Mesenchymal stem cell (in vitro differentiated cells and primary cell): ENCODE data around the gene TTF2.
A peak's percentile ranks its signal among the peaks of the same experiment; 100 is the strongest.

Experiments
- DNase-seq: peaks from one replicate; pipeline ENCODE4 v3.0.0-alpha.2; 2013
- H2AFZ ChIP-seq: one replicate; pipeline ENCODE4 v1.6.1; 2013; ENCODE audit warnings: low read depth, mild to moderate bottlenecking, control low read depth, inconsistent platforms, low read length, moderate library complexity
- H2AK5ac ChIP-seq: 2 replicates; pipeline ENCODE4 v1.6.1; 2013; ENCODE audit warnings: low read length, moderate library complexity, mild to moderate bottlenecking, inconsistent platforms; ENCODE audit not compliant: severe bottlenecking
- H2BK120ac ChIP-seq: one replicate; pipeline ENCODE4 v1.6.1; 2013; ENCODE audit warnings: low read depth, mild to moderate bottlenecking, inconsistent platforms, low read length, moderate library complexity
- H2BK12ac ChIP-seq, 2 experiments: one replicate each; pipeline ENCODE4 v1.6.1; 2013; ENCODE audit warnings: inconsistent platforms in 2 of 2, low read length in 2 of 2, mild to moderate bottlenecking in 2 of 2, moderate library complexity in 2 of 2, control low read depth in 1 of 2
- H2BK15ac ChIP-seq: one replicate; pipeline ENCODE4 v1.6.1; 2013; ENCODE audit warnings: mild to moderate bottlenecking, low read depth, inconsistent platforms; ENCODE audit not compliant: poor library complexity, severe bottlenecking
- H2BK5ac ChIP-seq: 2 replicates; pipeline ENCODE4 v1.6.1; 2013; ENCODE audit warnings: low read depth, mild to moderate bottlenecking, low read length, control low read depth, inconsistent platforms; ENCODE audit not compliant: poor library complexity, severe bottlenecking
- H3K14ac ChIP-seq, 2 experiments: one replicate each; pipeline ENCODE4 v1.6.1; 2013; ENCODE audit warnings: inconsistent platforms in 2 of 2, low read length in 2 of 2, control low read depth in 1 of 2, mild to moderate bottlenecking in 1 of 2, moderate library complexity in 1 of 2
- H3K18ac ChIP-seq, 2 experiments: one replicate each; pipeline ENCODE4 v1.6.1; 2013; ENCODE audit warnings: inconsistent platforms in 2 of 2, low read length in 2 of 2, control low read depth in 1 of 2, low read depth in 1 of 2, mild to moderate bottlenecking in 1 of 2
- H3K23ac ChIP-seq, 2 experiments: one replicate each; pipeline ENCODE4 v1.6.1; 2013; ENCODE audit warnings: inconsistent platforms in 2 of 2, low read length in 2 of 2, mild to moderate bottlenecking in 2 of 2, moderate library complexity in 2 of 2, control low read depth in 1 of 2
- H3K27ac ChIP-seq: 2 replicates; pipeline ENCODE4 v1.5.1; 2013; ENCODE audit warnings: mild to moderate bottlenecking, moderate library complexity, low read length, control low read depth, inconsistent platforms; ENCODE audit not compliant: poor library complexity, severe bottlenecking
- H3K27me3 ChIP-seq, 2 experiments: 2 replicates each; pipeline versions ENCODE4 v1.6.1 to v1.7.0; 2013; ENCODE audit warnings: low read length in 2 of 2, mild to moderate bottlenecking in 2 of 2, moderate library complexity in 2 of 2, control low read depth in 1 of 2, inconsistent platforms in 1 of 2; ENCODE audit not compliant: control insufficient read depth in 1 of 2, insufficient read depth in 1 of 2
- H3K36me3 ChIP-seq, 2 experiments: 2 replicates each; pipeline versions ENCODE4 v1.6.1 to v1.7.0; 2013; ENCODE audit warnings: low read length in 2 of 2, control low read depth in 1 of 2, inconsistent platforms in 1 of 2, low read depth in 1 of 2, mild to moderate bottlenecking in 1 of 2; ENCODE audit not compliant: insufficient read depth in 2 of 2, control insufficient read depth in 1 of 2
- H3K4ac ChIP-seq, 2 experiments: one replicate each; pipeline ENCODE4 v1.6.1; 2013; ENCODE audit warnings: inconsistent platforms in 2 of 2, low read length in 2 of 2, mild to moderate bottlenecking in 2 of 2, moderate library complexity in 2 of 2, control low read depth in 1 of 2, low read depth in 1 of 2
- H3K4me1 ChIP-seq: 2 replicates; pipeline ENCODE4 v1.6.1; 2013; ENCODE audit warnings: low read depth, low read length, control low read depth; ENCODE audit not compliant: control insufficient read depth, insufficient read depth
- H3K4me2 ChIP-seq: 2 replicates; pipeline ENCODE4 v1.6.1; 2013; ENCODE audit warnings: low read length, mild to moderate bottlenecking, inconsistent platforms; ENCODE audit not compliant: poor library complexity, severe bottlenecking
- H3K4me3 ChIP-seq, 2 experiments: 2 replicates each; pipeline versions ENCODE4 v1.5.1 to v1.7.0; 2013; ENCODE audit warnings: low read length in 2 of 2, mild to moderate bottlenecking in 2 of 2, control low read depth in 1 of 2, low read depth in 1 of 2; ENCODE audit not compliant: insufficient read depth in 1 of 2
- H3K79me1 ChIP-seq: replicated peaks from 2 replicates; pipeline ENCODE4 v1.6.1; 2013; ENCODE audit warnings: mild to moderate bottlenecking, control low read depth, low read length, inconsistent platforms; ENCODE audit not compliant: poor library complexity, severe bottlenecking
- H3K9ac ChIP-seq: 2 replicates; pipeline ENCODE4 v1.7.0; 2013; ENCODE audit warnings: mild to moderate bottlenecking, low read length, moderate library complexity
- H3K9me3 ChIP-seq: 2 replicates; pipeline ENCODE4 v1.7.0; 2013; ENCODE audit warnings: mild to moderate bottlenecking, low read length; ENCODE audit not compliant: control insufficient read depth
- H4K8ac ChIP-seq: one replicate; pipeline ENCODE4 v1.6.1; 2013; ENCODE audit warnings: inconsistent platforms, mild to moderate bottlenecking, low read length, moderate library complexity
- H4K91ac ChIP-seq: one replicate; pipeline ENCODE4 v1.6.1; 2013; ENCODE audit warnings: mild to moderate bottlenecking, low read length, inconsistent platforms
- WGBS: methylation state at CpG from one replicate; pipeline ENCODE4 v1.1.7; 2013; ENCODE audit warnings: mixed read lengths; 5-methylcytosine and 5-hydroxymethylcytosine counted together

The TTF2 gene

GRCh38 chr1:117093870-117094621 lies 33.9 kb downstream of the TTF2 start:
- no peak overlapping the region for H3K14ac ChIP-seq
- no peak overlapping the region for H2AFZ ChIP-seq
- H2BK12ac ChIP-seq = peak overlapping the region; percentile 39 to 59
- H4K91ac ChIP-seq = no peak overlapping the region
- WGBS = 71% methylated on average over 5 of the region's 6 CpGs
- no peak overlapping the region for H4K8ac ChIP-seq
- no peak overlapping the region for H2BK120ac ChIP-seq
- no peaks in the 10 kb centered on the region for H3K27me3 ChIP-seq
- peaks cover 10% of the 10 kb centered on the region for H3K4me1 ChIP-seq
- peak overlapping the region; percentile 14 for H2BK5ac ChIP-seq
- peaks cover 3 to 36% of the 10 kb centered on the region in 2 experiments for H3K36me3 ChIP-seq
- H3K4me3 ChIP-seq = no peak overlapping the region
- H3K18ac ChIP-seq = peak overlapping the region in 1 of 2 experiments; percentile 53
- H3K23ac ChIP-seq = no peak overlapping the region
- H3K4me2 ChIP-seq = no peak overlapping the region
- peak overlapping the region; percentile 77 for H3K9ac ChIP-seq
- peak overlapping the region; percentile 49 for H2AK5ac ChIP-seq
- peak; percentile 78 for DNase-seq
- no peaks in the 10 kb centered on the region for H3K79me1 ChIP-seq
- H3K4ac ChIP-seq = peak overlapping the region in 1 of 2 experiments; percentile 35
- H2BK15ac ChIP-seq = peak overlapping the region; percentile 26
- no peaks in the 10 kb centered on the region for H3K9me3 ChIP-seq
- peak overlapping the region; percentile 84 for H3K27ac ChIP-seq

DNA sequence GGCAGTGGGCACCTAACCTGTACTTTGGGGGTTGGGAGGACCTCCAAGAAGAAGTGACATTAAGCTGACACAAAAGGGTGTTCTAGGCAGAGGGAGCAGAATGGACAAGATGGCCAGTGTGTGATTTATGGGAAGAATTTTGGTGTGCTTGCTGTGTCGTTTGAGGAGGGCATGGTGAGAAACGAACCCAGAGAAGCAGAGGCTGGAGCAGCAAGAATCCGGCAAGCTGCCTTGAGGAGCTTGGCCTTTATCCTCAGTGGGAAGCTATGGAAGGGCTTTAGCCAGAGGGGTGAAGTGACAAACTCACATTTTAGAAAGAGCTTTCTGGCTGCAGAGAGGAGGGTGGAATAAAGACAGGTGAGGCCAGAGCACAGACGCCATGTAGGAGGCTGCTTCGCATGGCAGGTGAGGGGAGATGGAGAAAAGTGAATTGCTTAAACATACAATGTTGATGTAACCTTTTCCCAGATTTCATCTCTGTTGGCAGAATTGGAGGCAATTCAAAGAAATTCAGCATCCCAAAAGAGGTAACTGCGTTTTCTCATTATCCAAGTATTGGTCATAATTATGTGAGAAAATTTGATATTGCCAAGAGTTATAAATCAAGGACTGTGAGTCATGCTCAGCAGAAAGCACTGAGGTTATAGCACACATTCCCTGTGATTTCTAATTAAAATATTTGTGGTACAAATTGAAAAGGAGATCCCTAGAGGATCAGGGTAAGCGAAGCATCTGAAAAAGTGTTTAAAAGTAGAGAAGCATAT lies 34.9 kb downstream of the TTF2 start:
- Histone ChIP-seq H3K23ac (peak overlapping the region in 1 of 2 experiments; percentile 49), H4K91ac (peak overlapping the region; percentile 35), H2AFZ (no peak overlapping the region), H3K27me3 (no peaks in the 10 kb centered on the region), H3K18ac (no peak overlapping the region), H3K36me3 (peaks cover 3 to 32% of the 10 kb centered on the region in 2 experiments), H2AK5ac (peak overlapping the region; percentile 61), H3K9ac (no peak overlapping the region), H3K4me1 (peaks cover 10% of the 10 kb centered on the region), H2BK12ac (peak overlapping the region in 1 of 2 experiments; percentile 35), H4K8ac (no peak overlapping the region), H2BK15ac (peak overlapping the region; percentile 26), H3K27ac (no peak overlapping the region), H3K4me3 (no peak overlapping the region), H3K14ac (no peak overlapping the region), H3K4me2 (no peak overlapping the region), H2BK120ac (no peak overlapping the region), H3K79me1 (no peaks in the 10 kb centered on the region), H3K4ac (peak overlapping the region in 1 of 2 experiments; percentile 44), H3K9me3 (no peaks in the 10 kb centered on the region), H2BK5ac (peak overlapping the region; percentile 39)
- DNase-seq = no peak
- 84% methylated on average over 6 of the region's 7 CpGs for WGBS

DNA sequence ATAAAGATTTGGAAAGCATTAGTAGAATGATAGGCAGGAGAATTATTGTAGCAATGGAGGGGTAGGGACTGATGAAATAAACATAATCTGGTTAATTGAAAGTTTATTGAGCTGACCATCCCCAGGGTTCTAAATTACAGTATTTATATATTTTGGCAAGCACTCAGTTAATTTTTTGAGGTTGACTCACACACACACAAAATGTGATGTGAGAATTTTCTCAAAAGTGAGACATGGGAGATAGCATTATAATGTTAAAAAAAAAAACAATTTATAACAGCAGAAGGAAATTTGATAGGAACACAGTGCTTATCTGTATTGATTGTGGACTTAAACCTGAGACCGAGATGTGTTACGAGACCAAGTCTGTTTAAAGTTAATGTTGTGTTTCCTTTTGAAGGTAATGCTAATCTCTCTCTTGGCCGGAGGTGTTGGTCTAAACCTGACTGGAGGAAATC lies 36.9 kb downstream of the TTF2 start:
- 97% methylated on average over 3 of the region's 3 CpGs for WGBS

DNA sequence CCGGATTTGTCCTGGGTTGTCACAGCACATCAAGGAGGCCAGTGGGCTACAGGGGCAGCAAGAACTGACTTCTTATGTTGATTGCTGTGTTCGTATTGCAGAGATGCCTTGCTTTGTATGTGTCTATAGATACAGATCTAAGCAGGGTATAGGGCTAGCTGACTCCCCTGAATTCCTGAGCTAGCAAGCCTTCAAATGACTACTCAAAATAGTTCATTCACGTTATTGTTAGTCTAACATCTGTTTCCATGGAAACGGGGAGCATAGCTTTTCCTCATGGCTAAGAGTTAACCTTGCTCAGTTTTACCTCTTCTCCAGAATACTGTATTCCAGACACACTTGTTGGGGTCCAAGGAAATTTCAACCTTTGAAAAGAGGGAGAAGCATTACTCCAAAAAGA lies 37.3 kb downstream of the TTF2 start:
- no peak overlapping the region for H4K8ac ChIP-seq
- no peaks in the 10 kb centered on the region for H3K9me3 ChIP-seq
- no peak overlapping the region for H3K27ac ChIP-seq
- peak; percentile 31 for DNase-seq
- H3K27me3 ChIP-seq = no peaks in the 10 kb centered on the region
- no peak overlapping the region for H3K14ac ChIP-seq
- H3K79me1 ChIP-seq = no peaks in the 10 kb centered on the region
- no peak overlapping the region for H2BK5ac ChIP-seq
- H3K4me2 ChIP-seq = no peak overlapping the region
- H2BK15ac ChIP-seq = no peak overlapping the region
- H2BK12ac ChIP-seq = no peak overlapping the region
- 93% methylated on average over 4 of the region's 4 CpGs for WGBS
- no peak overlapping the region for H3K4ac ChIP-seq
- H2AK5ac ChIP-seq = no peak overlapping the region
- peaks cover 10% of the 10 kb centered on the region for H3K4me1 ChIP-seq
- H2AFZ ChIP-seq = no peak overlapping the region
- H3K23ac ChIP-seq = no peak overlapping the region
- H3K9ac ChIP-seq = no peak overlapping the region
- H4K91ac ChIP-seq = no peak overlapping the region
- no peak overlapping the region for H3K18ac ChIP-seq
- no peak overlapping the region for H3K4me3 ChIP-seq
- H2BK120ac ChIP-seq = no peak overlapping the region
- H3K36me3 ChIP-seq = peaks cover 4 to 28% of the 10 kb centered on the region in 2 experiments

More for the DNA sequence above, 36.9 kb downstream of the TTF2 start:
- Histone ChIP-seq H3K9me3 (no peaks in the 10 kb centered on the region), H3K4ac (no peak overlapping the region), H2BK12ac (no peak overlapping the region), H2AFZ (no peak overlapping the region), H3K27me3 (no peaks in the 10 kb centered on the region), H2BK15ac (no peak overlapping the region), H2BK120ac (no peak overlapping the region), H3K4me1 (peaks cover 10% of the 10 kb centered on the region), H3K4me2 (no peak overlapping the region), H3K27ac (no peak overlapping the region), H4K8ac (no peak overlapping the region), H3K14ac (no peak overlapping the region), H3K23ac (no peak overlapping the region), H3K9ac (no peak overlapping the region), H4K91ac (no peak overlapping the region), H3K36me3 (peaks cover 4 to 24% of the 10 kb centered on the region in 2 experiments), H3K79me1 (no peaks in the 10 kb centered on the region), H2AK5ac (no peak overlapping the region), H3K4me3 (no peak overlapping the region), H2BK5ac (no peak overlapping the region), H3K18ac (no peak overlapping the region)
- no peak for DNase-seq
